Measurements from ENCODE around the gene ARHGAP6.
"Not testable (repeated sequence)": the region's sequence is repeated elsewhere in the genome, so short reads cannot be mapped to it uniquely, and the experiment has no call there.

The ARHGAP6 gene

GRCh38 chrX:11641349-11642065 lies 24.2 kb downstream of the ARHGAP6 start:
- no peak for DNase-seq

GRCh38 chrX:11640089-11640488 lies 25.6 kb downstream of the ARHGAP6 start:
- no peak for DNase-seq

- no peak for DNase-seq
These were observed 33.0 kb downstream of the ARHGAP6 start for GRCh38 chrX:11632732-11633131.

DNA sequence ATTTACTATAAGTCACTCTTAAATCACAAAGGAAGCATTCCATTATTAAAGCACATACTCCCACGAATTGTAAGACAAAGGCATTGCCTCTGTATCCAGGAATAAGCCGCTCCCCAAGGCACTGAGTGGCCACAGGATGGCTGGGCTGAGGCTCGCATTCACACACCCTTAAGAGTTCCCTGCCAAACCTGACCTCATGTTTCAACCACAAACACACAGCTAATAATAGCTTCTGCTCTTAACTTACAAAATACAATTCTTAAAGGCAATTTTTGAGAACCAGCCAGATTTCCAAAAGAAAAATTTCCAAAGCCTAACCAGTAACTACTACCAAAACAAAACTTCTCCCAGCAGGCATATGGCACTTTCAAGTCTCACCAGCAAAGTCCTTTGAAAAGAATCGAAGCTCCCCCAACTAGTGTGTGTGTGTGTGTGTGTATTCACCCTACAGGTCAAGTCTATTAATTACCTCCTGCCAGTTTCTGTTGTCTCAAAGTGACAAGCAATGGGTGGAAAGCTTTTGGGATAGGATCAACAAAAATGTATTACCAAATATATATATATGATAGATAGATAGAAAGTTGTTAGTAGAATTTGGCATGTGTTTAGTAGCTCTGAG lies 36.0 kb downstream of the ARHGAP6 start:
- no peak for DNase-seq

DNA sequence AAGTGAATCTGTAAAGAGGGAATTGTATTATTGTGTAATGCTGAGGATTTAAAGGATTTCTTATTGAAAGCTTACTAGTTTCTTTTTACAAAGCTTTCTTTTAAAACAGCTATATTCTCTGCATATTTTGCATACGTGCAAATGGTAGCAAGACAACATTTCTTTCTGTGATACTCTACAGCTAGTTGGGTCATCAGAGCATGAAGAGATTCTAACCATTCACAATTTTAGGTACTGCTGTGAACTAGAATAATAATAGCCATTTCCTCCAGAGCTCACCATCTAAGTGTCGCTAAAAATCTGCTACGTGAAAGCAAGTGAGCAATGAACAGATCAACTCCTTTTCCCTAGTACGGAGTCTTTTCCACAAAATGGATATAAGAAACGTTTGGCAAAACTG lies 37.3 kb downstream of the ARHGAP6 start:
- no peak for DNase-seq

GRCh38 chrX:11626351-11626750 lies 39.4 kb downstream of the ARHGAP6 start:
- DNase-seq: no peak

DNA sequence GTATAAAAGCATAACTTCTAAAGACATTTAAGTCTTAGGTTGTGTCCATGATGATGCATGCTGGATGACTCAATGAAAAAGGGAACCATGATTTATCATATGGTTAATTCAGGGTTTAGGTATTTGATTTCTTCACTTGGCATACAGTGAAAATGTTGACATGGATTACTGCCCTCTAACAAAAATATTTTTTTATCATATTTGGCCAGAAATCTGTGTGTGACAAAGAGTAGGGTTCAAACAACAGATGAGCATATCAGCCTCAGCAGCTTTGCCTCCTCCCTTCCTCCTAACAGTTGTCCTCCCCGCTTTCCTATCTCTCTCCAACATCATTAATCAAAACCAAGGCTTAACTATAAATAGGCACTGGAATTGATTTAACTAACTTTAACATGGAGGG lies 46.3 kb downstream of the ARHGAP6 start:
- no peak for DNase-seq

- DNase-seq: not testable (repeated sequence)
These were observed 51.5 kb downstream of the ARHGAP6 start for GRCh38 chrX:11614253-11614652.

DNA sequence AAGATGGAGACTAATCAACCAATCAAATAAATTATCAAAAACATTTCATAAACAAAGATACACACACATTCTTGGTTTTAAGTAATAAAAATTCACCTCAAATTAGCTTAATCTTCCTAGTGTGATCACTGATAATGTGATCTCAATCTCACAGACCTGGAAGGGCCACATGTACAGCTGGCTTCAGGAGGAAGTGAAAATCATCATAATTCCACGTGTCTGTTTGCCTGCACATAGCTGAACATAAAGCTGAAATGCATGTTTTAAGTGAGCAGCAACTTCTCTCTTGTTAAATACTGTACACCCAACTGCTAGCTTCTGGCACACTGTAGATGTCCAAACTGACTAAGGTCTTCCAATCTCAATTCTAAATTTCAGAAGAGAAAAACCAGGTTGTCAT lies 53.8 kb downstream of the ARHGAP6 start:
- DNase-seq: no peak

GRCh38 chrX:11611161-11611560 lies 54.6 kb downstream of the ARHGAP6 start:
- no peak for DNase-seq

- no peak for DNase-seq
These were observed 56.6 kb downstream of the ARHGAP6 start for GRCh38 chrX:11609109-11609508.

DNA sequence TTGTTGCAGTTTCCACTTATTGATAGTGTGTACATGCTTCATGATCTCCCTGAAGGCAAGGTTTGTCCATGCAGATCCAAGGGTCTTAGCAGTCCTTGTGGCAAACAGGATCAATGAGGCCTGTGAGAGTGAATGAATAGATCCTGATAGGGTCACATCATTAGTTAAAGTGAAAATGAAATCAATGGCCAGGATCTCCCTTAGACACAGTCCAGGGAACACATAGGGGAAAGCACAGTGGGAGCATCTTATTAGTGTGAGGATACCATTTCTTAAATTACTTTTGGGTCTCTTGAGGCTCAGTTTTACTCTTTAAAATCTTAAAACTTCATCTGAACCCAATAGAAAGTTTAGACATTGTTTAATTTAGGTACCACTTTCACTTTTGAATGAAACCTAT lies 59.3 kb downstream of the ARHGAP6 start:
- no peak for DNase-seq

DNA sequence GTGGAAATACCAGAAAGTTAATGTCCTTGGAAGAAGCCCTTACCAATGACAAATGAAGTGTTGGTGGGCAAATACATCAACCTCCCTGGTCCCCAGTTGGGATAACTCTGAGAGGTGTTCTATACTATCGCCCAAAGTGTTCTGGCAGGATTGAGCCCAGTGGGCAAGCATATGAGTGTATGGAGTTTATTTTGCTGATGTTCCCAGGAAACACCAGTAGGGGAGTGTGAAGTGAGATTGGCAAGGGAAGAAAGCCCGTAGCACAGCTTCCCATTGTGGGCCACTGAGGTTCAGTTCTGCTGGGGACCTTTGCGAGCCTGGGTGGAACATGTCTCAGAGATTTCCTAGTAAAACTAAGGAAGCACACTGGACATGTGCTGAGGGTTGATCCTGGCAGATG lies 65.1 kb downstream of the ARHGAP6 start:
- DNase-seq: no peak

- DNase-seq: no peak
These were observed 68.2 kb downstream of the ARHGAP6 start for GRCh38 chrX:11597479-11597878.

GRCh38 chrX:11591723-11592346 lies 73.9 kb downstream of the ARHGAP6 start:
- no peak for DNase-seq

DNA sequence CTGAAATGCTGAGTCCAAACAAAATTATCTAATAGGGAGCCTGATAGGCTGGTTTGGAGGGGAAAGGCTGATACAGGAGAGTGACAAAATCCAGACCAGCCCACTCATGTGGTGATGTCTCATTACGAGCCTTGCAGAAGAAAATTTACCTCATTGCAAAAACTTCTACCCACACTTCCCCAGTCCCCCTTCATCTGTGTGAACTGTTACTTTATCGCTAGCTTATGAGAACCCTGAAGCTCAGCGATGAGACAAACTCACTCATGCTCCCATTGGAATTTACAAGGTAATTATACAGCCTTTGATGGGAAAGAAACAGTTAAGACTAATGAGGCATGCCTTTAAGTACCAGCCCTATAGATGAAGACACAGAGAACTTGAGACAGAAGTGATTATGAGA lies 76.1 kb downstream of the ARHGAP6 start:
- no peak for DNase-seq

- DNase-seq: no peak
These were observed 77.6 kb downstream of the ARHGAP6 start for GRCh38 chrX:11588097-11588496.

- no peak for DNase-seq
These were observed 80.5 kb downstream of the ARHGAP6 start for GRCh38 chrX:11585174-11585573.

DNA sequence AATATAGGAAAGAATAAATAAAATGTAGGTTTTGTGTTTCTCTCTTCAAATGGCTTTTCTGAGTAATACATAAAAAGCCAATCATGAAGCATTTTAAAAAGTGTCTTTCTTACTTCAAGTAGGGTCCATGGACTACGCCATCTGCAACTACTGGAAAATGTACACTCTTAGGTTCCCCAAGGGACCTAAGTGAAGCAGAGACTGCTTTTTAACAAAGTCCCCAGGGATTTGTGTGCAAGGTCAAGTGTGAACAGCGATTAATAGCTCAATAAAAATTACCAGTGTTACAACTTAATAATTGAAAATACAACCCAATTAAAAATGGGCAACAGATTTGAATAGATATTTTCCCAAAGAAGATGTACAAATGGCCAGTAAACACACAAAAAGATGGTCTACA lies 84.9 kb downstream of the ARHGAP6 start:
- no peak for DNase-seq

DNA sequence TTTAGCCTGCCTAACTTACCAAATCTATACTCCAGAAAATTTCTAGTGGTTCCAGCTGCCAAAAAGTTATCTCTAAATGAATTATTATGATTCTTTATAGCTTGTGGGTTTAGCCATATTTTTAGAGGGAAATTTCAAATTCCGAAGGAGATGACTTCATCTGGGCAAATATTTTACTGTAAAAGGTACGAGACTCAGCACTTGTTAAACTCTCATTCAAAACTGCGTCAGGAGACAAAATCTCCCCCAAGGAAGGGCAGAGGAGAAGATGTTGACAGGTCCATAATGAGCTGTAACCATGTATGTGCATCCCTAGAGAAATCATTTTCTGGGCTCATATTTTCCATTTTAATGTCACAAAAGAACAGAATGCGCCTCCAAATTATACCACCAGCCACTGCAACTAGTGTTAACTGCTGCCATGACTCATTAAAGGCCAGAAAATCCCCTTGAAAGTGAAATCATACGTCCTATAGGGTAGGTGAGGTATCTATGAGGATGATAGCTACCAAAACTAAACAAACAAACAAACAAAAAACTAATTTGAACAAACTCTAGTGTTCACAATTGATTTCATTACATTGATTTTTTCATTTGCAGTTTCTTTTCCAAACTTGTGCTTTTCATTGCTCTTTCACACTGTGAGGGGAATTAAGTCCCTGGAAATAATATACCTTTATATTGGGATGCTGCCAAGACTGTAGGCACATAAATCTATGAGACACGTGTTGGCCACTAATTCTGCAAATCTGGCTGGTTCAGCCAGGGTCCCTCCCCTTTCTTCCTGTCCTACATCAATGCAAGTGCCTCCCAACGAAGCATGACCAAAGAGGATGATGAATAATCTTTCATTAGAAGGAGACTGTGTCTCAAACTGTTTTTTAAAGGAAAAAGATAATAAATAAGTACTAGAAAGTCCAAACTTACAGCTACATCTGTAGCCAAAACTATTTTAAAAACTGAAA lies 85.8 kb downstream of the ARHGAP6 start:
- no peak for DNase-seq

- DNase-seq: not testable (repeated sequence)
These were observed 87.4 kb downstream of the ARHGAP6 start for GRCh38 chrX:11578301-11578700.

GRCh38 chrX:11577603-11578002 lies 88.1 kb downstream of the ARHGAP6 start:
- DNase-seq: no peak

- no peak for DNase-seq
These were observed 90.4 kb downstream of the ARHGAP6 start for GRCh38 chrX:11575332-11575731.

All from stimulated activated naive CD4-positive, alpha-beta T cell treated with Interleukin-2 at 50 U/mL for 16 hours (primary cell).